Hematopoietic multipotent progenitor cell treated with erythropoietin and hydrocortisone succinate and interleukin-3 and kit ligand, for 8 days (in vitro differentiated cells): ENCODE data around the gene GALNT9.
A peak's percentile ranks its signal among the peaks of the same experiment; 100 is the strongest.
"Not testable (repeated sequence)": the region's sequence is repeated elsewhere in the genome, so short reads cannot be mapped to it uniquely, and the experiment has no call there.

Source experiments
- DNase-seq: peaks from one replicate; pipeline ENCODE4 v3.0.0-alpha.2; 2015

The GALNT9 gene

DNA sequence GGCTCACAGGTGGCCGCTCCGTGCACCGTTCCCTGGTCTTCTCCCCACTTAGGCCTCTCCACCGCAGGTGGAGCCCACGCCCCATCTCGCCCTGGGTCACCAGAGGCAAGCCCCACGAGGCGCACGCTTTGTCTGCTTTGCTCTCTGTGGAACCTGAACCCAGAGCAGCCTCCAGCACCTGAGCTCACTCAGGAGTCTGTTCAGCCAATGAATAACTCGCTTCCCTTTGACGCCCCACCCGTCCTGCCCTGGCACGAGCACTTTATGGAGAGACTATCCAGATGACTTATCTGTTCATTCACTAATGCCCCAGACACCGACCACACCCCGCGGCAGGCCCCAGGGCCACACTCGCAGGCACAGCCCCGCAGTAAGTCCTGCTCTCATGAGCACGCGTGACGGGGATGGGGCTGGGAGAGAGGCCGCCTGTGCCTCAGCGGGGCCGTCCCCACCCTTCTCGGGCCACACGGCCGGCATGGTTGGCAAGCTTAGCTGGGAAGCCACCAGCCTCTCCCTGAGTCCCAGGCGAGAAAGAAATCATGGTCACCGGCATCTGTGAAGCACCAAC is 100.1 kb downstream of the GALNT9 start:
- DNase-seq: no peak

DNA sequence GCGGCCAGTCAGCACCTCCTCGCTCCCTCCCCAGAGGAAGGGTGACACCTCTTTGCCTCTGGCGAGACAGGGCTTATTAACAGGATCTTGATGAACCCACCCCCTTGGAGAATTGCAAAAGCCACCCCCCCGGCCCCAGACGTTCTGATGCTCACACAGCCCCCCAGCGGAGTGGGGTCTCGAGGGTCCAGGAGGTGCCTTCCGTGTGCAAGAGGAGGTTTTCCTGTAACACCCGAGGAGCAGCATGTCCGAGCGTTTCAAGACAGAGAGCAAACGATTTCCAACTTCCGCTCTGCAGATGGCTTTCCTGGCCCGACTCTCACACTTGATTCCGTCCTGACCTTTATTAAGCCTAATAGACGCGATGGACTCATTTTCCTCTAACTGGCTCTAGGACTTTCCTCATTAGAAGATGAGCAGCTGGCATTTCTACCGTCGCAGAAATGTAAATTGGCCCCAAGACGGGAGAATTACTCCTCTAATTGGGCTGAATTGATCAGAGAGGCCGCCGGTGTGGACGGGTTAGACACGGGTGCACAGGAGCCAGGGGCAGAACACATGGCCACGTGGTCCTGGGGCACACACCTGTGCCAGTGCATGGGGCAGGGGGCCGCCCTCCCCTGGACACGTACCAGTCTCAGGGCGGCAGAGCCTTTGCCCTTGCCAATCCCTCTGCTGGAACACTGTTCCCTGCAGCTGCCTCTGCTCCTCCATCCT is 100.8 kb downstream of the GALNT9 start:
- no peak for DNase-seq

DNA sequence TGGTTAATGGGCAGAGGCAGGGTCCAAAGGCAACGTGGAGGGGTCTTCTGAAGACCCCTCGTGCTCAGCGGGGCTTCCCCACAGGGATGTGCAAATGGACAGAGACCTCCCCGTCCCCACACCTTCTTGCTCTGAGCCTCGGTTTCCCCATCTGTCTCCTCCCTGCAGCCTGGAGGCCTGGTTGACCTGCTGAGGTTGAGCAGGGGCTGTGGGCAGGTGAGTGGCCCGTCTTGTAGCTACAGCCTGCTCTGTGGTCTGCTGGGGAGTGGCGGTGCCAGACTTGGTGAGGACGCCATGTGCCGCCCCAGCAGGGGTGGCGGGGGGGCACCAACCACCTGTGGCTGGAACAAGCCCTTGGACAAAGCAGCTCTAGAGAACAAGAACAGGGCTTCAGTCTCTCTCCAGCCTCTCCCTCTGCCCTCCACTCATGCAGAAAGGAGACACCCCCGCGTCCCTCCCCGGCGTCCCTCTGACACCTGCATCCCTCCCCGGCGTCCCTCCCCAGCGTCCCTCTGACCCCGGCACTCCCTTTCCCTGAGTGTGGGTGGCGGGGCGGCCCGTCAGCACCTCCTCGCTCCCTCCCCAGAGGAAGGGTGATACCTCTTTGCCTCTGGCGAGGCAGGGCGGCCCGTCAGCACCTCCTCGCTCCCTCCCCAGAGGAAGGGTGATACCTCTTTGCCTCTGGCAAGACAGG is 101.5 kb downstream of the GALNT9 start:
- no peak for DNase-seq

DNA sequence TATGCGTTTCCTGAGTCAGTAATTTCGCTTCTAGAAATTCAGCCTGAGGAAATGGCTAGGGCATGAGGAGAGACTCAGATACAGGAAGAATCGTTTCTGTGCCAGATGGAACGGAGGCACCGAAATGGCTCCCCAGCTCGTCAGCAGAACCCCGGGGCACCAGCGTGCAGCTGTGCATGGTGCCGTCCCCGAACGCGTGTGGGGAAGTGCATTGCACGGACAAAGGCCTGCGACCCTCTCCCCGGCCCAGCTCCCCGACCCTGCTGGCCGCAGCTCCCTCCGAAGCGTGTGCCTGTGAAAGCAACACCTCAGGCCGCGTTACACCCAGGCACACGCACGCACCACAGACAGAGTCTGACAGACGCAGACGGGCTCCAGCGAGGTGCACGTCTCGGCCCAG is 102.3 kb downstream of the GALNT9 start:
- no peak for DNase-seq

DNA sequence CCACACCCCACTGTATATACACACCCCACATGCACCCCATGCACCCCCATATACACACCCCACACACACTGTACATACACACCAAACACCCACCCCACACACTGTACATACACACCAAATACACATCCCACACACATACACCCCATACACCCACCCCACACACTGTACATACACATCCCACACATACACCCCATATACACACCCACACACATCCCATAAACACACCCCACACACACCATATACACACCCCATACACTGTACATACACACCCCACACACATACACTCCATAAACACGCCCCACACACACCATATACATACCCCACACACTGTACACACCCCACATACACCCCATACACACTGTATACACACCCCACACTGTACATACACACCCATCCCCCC is 102.8 kb downstream of the GALNT9 start:
- DNase-seq: no peak

DNA sequence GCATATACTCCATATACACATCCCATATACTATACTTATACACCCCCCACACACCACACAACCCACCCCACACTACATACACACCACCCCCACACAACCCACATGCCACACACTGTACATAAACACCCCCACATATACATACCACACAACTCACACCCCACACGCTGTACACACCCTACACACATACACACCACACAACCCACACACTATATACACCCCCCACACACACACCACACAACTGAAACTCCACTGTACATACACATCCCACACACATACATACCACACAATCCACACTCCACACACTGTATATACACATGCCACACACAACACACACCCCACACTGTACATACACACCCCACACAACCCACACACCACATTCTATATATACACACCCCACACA is 104.2 kb downstream of the GALNT9 start:
- no peak for DNase-seq

DNA sequence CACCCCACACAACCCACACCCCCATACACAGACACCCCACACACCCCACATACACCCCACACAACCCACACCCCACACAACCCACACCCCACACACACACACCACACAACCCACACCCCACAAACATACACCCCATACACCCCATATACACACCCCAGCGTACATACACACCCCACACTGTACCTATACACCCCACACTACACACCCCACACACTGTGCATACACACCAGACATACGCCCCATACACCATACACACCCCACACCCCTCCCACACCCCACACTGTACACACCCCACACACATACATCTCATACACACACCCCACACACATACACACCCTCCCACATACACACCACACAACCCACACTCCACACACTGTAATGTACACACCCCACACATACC is 104.9 kb downstream of the GALNT9 start:
- no peak for DNase-seq

DNA sequence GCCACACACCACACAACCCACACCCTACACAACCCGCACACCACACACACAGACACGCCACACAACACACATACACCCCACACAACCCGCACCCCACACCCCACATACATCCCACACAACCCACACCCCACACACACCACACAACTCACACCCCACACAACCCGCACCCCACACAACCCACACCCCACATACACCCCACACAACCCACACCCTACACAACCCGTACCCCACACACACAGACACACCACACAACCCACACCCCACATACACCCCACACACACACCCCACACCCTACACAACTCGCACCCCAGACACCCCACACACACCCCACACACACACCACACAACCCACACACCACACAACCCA is 106.6 kb downstream of the GALNT9 start:
- DNase-seq: no peak

DNA sequence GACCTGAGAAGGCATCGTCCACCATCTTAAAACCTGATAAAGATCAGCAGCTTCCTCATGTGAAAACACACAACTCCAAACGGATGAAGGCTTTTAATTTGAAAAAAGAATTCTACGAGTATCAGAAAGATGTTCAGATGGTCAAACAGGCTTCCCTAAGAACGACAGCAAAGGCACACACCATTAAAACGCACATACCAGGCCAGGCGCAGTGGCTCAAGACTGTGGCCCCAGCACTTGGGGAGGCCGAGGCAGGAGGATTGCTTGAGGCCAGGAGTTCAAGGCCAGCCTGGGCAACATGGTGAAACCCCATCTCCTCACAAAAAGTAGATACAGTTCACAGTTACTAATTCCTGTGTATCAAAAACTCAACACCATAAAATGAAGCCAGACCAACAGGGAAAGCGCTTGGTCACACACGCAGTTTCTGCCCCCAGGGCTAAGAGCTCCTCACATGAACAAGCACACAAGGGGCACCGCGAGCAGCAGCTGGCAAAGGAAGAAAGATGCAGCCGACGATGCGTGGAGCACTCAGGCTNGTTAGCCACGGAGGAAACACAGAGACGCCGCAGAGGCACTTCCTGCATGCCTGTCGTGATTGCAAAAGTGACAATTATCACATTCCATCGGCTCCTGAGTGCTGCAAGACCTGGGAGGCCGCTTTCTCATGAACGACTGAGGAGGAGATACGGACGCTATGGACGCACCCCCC is 107.1 kb downstream of the GALNT9 start:
- peak; percentile 13 for DNase-seq

DNA sequence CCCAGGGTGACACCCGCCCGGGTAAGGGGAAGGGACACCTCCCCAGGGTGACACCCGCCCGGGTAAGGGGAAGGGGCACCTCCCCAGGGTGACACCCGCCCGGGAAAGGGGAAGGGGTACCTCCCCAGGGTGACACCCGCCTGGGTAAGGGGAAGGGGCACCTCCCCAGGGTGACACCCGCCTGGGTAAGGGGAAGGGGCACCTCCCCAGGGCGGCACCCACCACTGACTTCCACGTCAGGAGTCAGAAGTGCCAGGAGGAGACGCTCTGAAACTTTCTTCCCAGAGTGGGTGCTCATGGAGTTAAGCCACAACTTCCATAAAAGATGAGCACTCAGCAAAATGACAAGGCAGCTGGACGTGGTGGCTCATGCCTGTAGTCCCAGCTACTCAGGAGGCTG is 109.6 kb downstream of the GALNT9 start:
- DNase-seq: not testable (repeated sequence)

DNA sequence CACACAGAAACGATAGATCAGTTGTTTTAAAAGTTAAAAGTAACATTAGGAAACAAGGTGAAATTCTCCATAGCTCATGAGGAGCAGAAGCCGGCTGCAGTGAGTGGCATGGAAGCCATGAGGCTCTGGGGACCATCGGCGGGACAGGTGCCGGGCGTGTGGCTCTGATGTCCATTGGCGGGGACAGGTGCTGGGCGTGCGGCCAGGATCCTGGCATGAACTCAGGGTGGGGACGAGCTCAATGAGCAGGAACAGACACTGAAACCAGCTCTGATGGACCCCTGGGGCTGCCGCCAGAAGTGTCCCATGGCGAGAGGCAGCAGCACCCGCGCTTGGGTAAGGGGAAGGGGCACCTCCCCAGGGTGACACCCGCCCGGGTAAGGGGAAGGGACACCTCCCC is 110.1 kb downstream of the GALNT9 start:
- DNase-seq: no peak

DNA sequence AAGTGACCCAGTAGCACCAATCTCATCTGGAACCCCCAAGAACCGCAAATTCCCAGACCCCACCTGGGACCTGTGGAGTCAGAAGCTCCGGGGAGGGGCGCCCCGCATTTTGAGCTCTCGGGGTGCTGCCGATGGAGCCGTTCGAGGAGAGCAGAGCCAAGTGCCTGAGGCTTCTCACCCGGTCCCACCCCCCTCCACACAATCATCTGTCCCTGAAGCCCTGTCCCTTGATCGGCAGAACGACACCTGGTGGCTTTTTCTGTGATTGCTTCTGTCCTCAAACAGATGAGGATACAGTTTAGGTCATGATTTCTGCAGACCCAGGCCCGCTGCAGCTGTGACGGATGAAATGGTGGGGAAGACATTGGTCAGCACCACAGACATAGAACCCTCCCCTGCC is 110.5 kb downstream of the GALNT9 start:
- DNase-seq: peak; percentile 14

DNA sequence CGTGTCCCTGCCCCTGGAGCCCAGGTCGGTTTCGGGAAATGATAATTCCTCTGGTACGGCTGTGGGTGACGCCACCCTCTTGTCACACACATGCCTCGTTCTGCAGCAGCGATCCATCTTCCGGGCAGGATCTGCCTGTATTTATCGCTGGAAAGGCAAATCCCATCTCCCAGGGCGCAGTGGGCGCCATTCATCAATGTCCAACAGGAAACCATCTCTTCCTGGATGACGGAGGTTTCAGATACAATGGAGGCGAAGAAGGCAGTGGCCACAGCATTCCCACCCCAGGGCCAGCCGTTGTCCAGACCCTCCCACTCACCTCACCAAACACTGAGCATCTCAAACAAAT is 110.9 kb downstream of the GALNT9 start:
- DNase-seq: no peak

DNA sequence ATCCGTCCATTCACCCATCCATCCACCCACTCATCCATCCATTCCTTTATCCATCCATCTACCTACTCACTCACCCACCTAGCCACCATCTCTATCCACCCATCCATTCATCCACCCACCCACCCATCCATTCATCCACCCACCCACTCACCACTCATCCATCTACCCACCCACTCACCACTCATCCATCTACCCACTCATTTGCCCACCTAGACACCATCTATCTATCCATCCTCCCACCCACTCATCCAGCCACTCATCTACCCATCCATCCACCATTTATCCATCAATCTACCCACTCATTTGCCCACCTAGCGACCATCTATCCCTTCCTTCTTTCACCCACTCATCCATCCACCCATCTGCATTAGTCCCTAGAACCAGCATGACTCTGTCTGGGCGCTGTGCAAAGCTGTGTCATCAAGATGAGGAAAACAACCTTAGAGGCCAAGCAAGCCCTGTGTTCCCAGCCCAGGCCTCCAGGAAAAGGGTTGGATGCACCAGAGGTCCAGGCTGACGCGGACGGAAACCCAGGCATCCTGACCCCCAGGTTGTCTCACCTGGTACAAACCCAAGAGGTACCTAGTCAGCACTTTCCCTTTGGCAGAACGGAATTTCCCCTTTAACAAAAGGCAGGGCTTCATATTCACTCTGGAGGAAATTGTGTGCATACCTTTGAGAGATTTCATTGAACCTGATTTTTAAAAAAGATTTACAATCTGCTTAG is 111.4 kb downstream of the GALNT9 start:
- no peak for DNase-seq

DNA sequence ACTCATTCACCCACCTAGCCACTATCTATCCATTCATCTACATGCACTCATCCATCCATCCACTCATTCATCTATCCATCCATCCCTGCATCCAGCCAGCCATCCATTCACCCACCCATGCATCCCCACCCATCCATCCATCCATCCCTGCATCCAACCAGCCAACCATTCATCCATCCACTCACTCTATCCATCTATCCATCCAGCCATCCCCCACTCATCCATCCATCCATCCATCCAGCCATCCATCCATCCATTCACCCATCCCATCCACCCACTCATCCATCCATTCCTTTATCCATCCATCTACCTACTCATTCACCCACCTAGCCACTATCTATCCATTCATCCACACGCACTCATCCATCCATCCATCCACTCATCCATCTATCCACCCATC is 112.0 kb downstream of the GALNT9 start:
- no peak for DNase-seq

DNA sequence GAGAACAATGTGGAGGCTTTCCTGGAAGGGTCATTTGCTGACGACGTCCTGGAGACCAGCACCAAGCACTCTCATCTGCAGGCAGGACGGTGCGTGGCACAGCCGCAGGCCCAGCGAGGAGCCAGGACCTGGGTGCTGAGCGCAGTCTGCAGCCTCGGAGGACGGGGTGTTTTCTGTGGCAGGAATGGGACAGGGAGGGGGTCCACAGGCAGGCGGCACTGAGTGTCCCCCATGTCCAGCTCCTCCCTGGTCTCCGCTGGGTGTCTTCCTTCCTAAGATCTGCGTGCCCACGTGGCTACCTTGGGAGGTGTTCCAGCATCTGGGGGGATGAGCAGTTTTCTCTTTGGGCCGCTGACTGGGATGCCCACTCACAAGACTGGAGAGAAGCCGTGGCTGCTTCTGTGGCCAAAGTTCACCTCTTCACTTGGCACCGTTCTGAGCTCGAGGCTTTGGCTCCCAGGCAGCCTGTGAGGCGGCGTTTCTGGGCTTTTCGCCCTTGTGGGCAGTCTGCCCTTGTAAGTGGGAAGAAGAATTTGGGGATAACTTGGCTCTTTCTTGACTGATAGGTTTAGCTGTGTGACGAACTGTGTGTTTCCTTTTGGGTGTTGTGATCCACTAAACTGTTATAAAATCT is 112.9 kb downstream of the GALNT9 start:
- DNase-seq: no peak

DNA sequence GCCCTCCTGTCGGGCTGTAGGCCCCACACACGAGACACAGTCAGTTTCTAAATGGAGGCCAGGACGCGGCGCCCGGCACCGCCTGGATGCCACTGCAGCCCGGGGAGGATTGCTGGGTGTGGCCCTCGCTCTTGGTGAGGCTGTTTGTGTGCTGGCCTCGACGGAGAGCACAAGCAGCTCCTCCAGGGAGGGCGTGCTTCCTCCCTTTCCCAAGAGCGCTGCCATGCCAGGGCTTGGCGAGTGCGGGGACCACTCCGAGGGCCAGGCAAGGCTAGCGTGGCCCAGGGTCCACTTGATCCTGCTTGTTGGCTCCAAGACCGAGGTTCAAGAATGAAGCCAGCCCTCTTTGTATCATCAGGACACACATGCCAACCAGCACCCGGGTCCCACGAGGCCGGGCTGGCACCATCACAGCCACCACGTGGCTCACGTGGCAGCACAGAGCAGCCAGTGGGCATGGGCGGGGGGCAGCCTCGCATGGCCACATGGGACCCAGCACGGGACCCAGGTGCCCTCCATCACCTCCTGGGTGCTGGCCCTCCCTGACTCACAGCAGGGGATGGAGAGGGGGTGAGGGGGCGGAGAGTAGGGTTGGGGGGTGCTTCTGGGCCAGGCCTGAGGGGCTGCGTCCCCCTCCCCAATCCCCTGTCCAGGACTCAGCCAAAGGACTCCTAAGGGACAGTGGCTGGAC is 113.9 kb downstream of the GALNT9 start:
- no peak for DNase-seq

DNA sequence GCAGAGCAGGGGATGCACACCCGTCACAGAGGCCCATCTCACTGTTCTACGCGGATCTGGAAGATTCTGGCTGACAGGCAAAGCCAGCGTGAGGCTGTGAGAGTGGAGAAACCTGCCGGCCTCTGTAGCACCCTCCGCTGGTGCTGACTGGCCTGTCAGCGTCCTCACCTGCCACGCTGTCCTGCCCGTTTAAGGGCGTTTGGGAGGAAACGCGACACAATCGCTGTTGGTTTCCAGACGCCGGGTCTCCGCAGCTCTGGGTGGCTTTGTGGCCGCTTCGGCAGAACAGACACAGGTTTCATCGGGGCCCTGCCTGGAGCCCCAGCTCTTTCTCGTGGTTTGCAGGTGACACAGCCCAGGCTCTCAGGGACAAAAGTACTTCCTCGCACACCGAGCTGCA is 114.5 kb downstream of the GALNT9 start:
- DNase-seq: no peak

DNA sequence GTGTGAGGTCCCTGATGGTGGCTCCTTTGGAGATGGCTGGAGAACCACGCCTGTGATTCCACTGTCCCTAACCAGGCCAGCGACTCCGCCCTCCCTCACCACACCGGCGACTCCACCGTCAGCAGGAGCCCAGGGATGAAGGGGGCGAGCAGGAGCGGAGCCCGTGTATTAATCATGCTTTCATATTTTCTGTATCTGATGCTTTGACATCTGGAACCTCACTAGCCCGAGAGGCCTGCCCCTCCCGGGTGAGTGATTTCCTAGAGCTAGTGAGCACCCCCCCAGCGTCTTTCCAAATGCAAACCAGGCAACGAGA is 115.3 kb downstream of the GALNT9 start:
- DNase-seq: no peak

DNA sequence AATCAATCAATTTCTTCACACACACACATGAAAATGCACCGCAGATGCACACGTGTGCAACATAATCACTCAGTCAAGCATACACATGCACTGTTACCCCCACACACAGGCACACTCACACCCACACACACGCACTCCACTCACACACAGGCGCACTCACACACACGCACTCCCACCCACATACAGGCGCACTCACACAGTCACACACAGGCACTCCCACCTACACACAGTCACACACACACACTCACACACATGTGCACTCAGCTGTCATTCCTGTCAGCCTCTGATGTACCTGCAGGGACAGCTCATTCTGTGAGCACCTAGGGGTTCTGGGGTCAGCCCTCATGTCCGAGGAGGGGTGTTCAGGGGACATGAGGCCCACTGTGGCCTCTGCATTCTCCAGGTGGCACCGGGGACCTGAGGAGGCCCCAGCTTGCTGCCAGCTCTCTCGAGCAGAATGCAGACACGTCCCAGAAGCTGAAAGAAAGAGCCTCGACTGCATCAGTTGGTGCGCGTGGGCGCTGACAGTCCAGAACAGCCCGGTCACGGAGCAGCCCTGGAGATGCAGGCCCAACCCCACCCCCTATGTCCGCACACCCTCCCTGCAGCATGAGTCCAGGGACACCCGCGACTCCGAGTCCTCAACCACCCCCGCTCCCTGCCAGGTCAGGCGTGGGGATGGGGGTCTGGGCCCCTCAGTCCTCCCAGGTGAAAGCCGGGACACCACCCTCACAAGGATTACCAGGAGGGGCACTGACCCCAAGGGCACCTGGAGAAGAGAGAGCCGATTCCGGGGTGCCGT is 115.8 kb downstream of the GALNT9 start:
- no peak for DNase-seq

DNA sequence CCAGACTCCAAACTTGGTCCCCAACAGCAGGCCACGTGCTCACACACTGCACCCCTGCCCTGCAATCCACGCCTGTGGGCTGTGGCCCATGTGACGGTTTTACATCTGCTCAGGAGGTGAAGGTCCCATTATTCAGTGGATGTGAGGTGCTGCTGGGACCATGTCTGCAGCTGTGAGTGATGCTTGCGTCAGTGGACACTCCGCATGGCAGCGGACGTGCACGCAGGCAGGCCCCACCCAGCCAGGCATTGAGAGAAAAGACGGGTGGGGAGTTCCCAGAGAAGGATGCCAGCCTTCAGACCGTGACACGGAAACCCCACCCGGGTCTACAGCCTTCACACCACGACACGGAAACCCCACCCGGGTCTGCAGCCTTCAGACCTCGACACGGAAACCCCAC is 117.6 kb downstream of the GALNT9 start:
- no peak for DNase-seq

DNA sequence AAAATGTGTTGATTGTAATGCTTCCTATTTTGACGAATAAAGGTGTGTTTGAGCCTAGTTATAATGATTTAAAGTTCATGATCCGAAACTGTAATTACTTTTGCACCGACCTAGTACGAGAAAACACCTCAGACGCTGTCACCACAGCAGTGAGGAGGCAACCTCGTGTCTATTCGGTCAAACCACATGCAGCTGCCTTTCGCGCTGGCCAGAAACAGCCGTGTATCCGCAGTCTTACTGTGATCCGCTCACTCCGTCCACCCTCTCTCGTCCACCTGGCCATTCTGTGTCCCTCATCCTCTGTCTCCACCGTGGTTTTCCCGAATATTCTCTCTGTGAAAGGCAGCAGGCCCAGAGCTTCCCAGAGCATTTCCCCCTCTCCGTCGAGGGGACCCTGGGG is 118.1 kb downstream of the GALNT9 start:
- no peak for DNase-seq
